ENCODE data around the gene PDLIM4.
A peak's percentile ranks its signal among the peaks of the same experiment; 100 is the strongest.

GRCh38 chr5:132293066-132293991 is 35.8 kb downstream of the PDLIM4 start:
- TF ChIP-seq, protein P1, sequence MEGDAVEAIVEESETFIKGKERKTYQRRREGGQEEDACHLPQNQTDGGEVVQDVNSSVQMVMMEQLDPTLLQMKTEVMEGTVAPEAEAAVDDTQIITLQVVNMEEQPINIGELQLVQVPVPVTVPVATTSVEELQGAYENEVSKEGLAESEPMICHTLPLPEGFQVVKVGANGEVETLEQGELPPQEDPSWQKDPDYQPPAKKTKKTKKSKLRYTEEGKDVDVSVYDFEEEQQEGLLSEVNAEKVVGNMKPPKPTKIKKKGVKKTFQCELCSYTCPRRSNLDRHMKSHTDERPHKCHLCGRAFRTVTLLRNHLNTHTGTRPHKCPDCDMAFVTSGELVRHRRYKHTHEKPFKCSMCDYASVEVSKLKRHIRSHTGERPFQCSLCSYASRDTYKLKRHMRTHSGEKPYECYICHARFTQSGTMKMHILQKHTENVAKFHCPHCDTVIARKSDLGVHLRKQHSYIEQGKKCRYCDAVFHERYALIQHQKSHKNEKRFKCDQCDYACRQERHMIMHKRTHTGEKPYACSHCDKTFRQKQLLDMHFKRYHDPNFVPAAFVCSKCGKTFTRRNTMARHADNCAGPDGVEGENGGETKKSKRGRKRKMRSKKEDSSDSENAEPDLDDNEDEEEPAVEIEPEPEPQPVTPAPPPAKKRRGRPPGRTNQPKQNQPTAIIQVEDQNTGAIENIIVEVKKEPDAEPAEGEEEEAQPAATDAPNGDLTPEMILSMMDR (IDR thresholded peaks at IDR 0.05): peak; percentile 42
- no peak for TF ChIP-seq ZFX (IDR thresholded peaks at IDR 0.05; ENCODE audit: borderline replicate concordance)

Data from 22Rv1 (cell line).